Common myeloid progenitor, CD34-positive (primary cell): ENCODE measurements around the gene C2CD3.

ENCODE experiments used
- CTCF ChIA-PET: fragments of 350-600 bp; sonication (Branson Sonifier 250); formaldehyde crosslinking; loops from one replicate; lab custom pipeline; 2021; ENCODE audit warnings: antibody characterized with exemption; lab: Charles Lee
- POLR2A ChIA-PET: fragments of 350-600 bp; sonication (Branson Sonifier 250); formaldehyde crosslinking; loops from one replicate; lab custom pipeline; 2021; ENCODE audit warnings: antibody characterized with exemption; lab: Charles Lee
- DNase-seq, 3 donors: peaks; one replicate each; pipeline versions ENCODE4 v3.0.0 to v3.0.0-alpha.2; 2013
- H3K27ac ChIP-seq, 2 experiments: 1 replicate in 1 of 2; 2 replicates in 1 of 2; pipeline ENCODE4 v1.7.0; 2013; ENCODE audit warnings: inconsistent platforms in 2 of 2, low read length in 2 of 2, mild to moderate bottlenecking in 2 of 2, low read depth in 1 of 2, moderate library complexity in 1 of 2; ENCODE audit not compliant: severe bottlenecking in 2 of 2, insufficient read depth in 1 of 2, poor library complexity in 1 of 2
- H3K27me3 ChIP-seq, 5 experiments: replicated peaks in 2 of 5; 1 replicate in 3 of 5; 2 replicates in 2 of 5; pipeline versions ENCODE4 v1.6.1 to v1.7.0; 2013; ENCODE audit warnings: low read length in 4 of 5, mild to moderate bottlenecking in 2 of 5, moderate library complexity in 2 of 5, inconsistent platforms in 1 of 5; ENCODE audit not compliant: insufficient read depth in 5 of 5, control insufficient read depth in 4 of 5
- H3K36me3 ChIP-seq, 4 experiments: 1 replicate in 2 of 4; 2 replicates in 2 of 4; pipeline versions ENCODE4 v1.6.1 to v1.7.0; 2013; ENCODE audit warnings: low read length in 3 of 4, control low read depth in 1 of 4, mild to moderate bottlenecking in 1 of 4; ENCODE audit not compliant: control insufficient read depth in 4 of 4, insufficient read depth in 4 of 4
- H3K4me1 ChIP-seq, 4 experiments: 1 replicate in 3 of 4; 2 replicates in 1 of 4; pipeline versions ENCODE4 v1.6.1 to v1.7.1; 2013; ENCODE audit warnings: low read length in 3 of 4, mild to moderate bottlenecking in 3 of 4, control low read depth in 1 of 4, inconsistent platforms in 1 of 4, moderate library complexity in 1 of 4; ENCODE audit not compliant: control insufficient read depth in 4 of 4, insufficient read depth in 4 of 4; ENCODE audit errors: control extremely low read depth in 1 of 4
- H3K4me3 ChIP-seq, 7 experiments: 1 replicate in 4 of 7; 2 replicates in 3 of 7; pipeline versions ENCODE4 v1.5.1 to v1.7.0; 2013; ENCODE audit warnings: mild to moderate bottlenecking in 7 of 7, low read length in 6 of 7, moderate library complexity in 6 of 7, inconsistent platforms in 2 of 7, low read depth in 2 of 7, control low read depth in 1 of 7; ENCODE audit not compliant: insufficient read depth in 4 of 7, control insufficient read depth in 1 of 7; ENCODE audit errors: extremely low read depth in 1 of 7
- H3K9me3 ChIP-seq, 5 experiments: 1 replicate in 4 of 5; 2 replicates in 1 of 5; pipeline versions ENCODE4 v1.6.1 to v1.7.1; 2013; ENCODE audit warnings: low read length in 4 of 5, mild to moderate bottlenecking in 2 of 5, inconsistent platforms in 1 of 5, low read depth in 1 of 5, moderate library complexity in 1 of 5; ENCODE audit not compliant: control insufficient read depth in 4 of 5, insufficient read depth in 2 of 5; ENCODE audit errors: control extremely low read depth in 1 of 5
- WGBS: methylation state at CpG from one replicate; pipeline ENCODE4 v1.1.5; 2013; ENCODE audit not compliant: insufficient coverage; 5-methylcytosine and 5-hydroxymethylcytosine counted together

C2CD3 gene

DNA sequence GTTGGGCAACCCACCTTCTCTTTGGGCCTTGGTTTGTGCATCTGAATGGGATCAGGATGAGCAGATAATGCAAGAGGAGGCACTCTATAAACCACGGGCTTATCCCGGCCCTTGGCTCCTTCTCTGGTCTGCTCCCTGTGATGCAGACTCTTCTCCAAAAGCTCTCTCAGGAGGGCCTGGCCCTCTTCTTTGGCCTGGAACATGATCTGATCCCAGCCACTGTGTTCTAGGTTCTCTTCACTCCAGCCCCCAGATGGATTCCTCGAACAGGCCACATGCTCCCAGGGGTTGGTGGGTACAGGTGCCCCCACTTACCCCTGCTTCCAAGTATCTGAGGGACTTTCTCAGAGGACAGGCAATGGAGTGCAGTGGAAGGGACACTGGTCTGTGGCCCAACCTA lies 153.2 kb downstream of the C2CD3 start:
- H3K4me1 ChIP-seq: peaks cover 4 to 63% (median 55%) of the 10 kb centered on the region in 4 experiments
- ChIA-PET CTCF (interaction anchor here (1.3 to 2.6 kb wide), 3 partner anchors 17 to 53 kb away, joined by 4 to 10 read pairs (median 6); no protein-coding TSS in a partner anchor), POLR2A (interaction anchor here (1.0 kb wide), 1 partner anchor 10 kb away, joined by 3 read pairs; no protein-coding TSS in a partner anchor)
- H3K27ac ChIP-seq: no peak overlapping the region
- H3K9me3 ChIP-seq: no peaks in the 10 kb centered on the region
- 93% methylated on average over 3 of the region's 3 CpGs for WGBS
- no peak for DNase-seq
- no peaks in the 10 kb centered on the region for H3K27me3 ChIP-seq
- no peak overlapping the region for H3K4me3 ChIP-seq
- peaks cover 2 to 28% (median 11%) of the 10 kb centered on the region in 4 experiments for H3K36me3 ChIP-seq

DNA sequence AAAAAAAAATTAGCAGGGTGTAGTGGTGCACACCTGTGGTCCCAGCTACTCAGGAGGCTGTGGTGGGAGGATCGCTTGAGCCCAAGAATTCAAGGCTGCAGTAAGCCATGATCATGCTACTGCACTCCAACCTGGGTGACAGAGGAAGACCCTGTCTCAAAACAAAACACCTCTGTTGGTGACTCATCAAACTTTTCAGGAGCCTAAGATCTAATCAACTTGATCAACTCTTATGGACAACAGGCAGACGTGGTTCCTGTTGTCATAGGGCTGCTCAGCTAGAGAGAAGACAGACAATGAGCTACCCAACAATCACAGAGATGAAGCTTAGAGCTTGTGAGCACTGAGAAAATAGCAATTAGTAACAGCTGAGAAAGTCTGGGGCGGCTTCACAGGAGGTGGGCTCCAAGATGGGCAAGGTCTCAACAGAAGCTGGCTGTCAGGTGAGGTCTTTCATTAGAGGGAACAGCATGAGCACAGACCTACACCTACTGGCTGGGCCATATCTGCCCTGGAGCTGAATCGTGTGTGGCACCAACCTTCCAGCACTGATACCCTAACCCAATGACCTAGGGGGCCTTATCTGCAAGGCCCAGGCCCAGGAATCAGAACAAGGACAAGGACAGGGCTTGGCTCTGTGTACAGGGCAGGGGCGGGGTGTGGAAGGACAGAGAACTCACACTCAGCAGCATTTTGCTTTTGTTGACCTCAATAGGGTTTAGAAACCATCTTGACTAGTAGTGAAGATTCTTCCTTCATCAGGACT lies 154.7 kb downstream of the C2CD3 start:
- POLR2A ChIA-PET: no interaction called here
- Histone ChIP-seq H3K4me3 (no peak overlapping the region), H3K4me1 (peaks cover 7 to 73% (median 63%) of the 10 kb centered on the region in 4 experiments), H3K9me3 (no peaks in the 10 kb centered on the region), H3K36me3 (peaks cover 2 to 26% (median 10%) of the 10 kb centered on the region in 4 experiments), H3K27ac (no peak overlapping the region), H3K27me3 (no peaks in the 10 kb centered on the region)
- DNase-seq: peak in 2 of 3 donors; percentile 22 to 41
- WGBS: 97% methylated on average over 5 of the region's 5 CpGs
- CTCF ChIA-PET: interaction anchor here (0.8 to 1.6 kb wide), 8 partner anchors 11 to 56 kb away, joined by 3 to 5 read pairs (median 3); partner anchors contain the start of gene UCP2

DNA sequence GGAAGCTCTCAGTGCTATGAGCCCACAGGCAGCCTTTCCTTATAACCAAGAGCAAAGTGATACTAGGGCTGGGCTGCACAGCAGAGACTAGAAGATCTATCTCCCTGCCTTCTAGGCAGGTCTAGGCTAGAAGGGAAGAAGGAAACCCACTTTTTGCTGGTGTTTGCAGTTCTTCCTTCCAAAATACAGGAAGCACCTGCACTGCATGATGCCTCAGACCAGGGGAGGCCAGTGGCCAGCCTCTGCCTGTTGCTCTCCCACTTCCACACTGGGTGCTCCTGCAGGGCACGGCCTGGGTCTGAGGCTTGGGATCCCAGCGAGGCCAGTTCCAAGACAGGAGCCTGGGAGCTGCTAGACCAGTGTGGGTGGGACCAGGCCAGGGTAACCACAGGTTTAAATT lies 155.9 kb downstream of the C2CD3 start:
- ChIA-PET CTCF (interaction anchor here (1.1 to 2.1 kb wide), 9 partner anchors 12 to 54 kb away, joined by 3 to 6 read pairs (median 4); partner anchors contain the start of gene UCP2), POLR2A (interaction anchor here (1.3 kb wide), 1 partner anchor 20 kb away, joined by 4 read pairs; no protein-coding TSS in a partner anchor)
- no peak overlapping the region for H3K27ac ChIP-seq
- peak; percentile 34 to 77 (median 65) for DNase-seq
- no peaks in the 10 kb centered on the region for H3K27me3 ChIP-seq
- no peak overlapping the region for H3K4me3 ChIP-seq
- WGBS: 29% methylated on average over 2 of the region's 2 CpGs
- peaks cover 7 to 73% (median 63%) of the 10 kb centered on the region in 4 experiments for H3K4me1 ChIP-seq
- H3K36me3 ChIP-seq: peaks cover 2 to 29% (median 10%) of the 10 kb centered on the region in 4 experiments
- H3K9me3 ChIP-seq: no peaks in the 10 kb centered on the region

DNA sequence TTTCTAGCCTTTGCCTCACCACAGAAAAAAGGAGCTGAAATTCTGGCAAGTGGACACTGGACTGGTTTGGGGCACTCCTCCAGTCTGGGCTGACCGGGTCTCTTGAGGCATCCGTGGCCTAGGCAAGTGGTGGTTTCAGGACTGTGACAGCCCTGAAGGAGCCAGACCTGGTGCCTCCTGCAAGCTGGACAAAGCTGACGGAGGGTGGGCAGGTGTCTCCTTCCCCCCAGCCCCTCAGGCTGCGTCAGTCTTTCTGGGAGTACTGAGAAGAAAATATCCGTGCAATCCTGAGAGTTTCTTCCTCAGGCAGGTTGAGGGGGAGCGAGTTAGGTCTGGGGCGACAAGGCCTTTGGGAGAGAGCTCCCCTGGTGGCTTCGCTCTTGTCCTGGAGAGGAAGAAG lies 157.7 kb downstream of the C2CD3 start:
- H3K9me3 ChIP-seq: no peaks in the 10 kb centered on the region
- DNase-seq: no peak
- ChIA-PET POLR2A (interaction anchor here (0.6 kb wide), 1 partner anchor 149 kb away, joined by 3 read pairs; no protein-coding TSS in a partner anchor), CTCF (interaction anchor here (1.0 to 2.1 kb wide), 3 partner anchors 8 to 34 kb away, joined by 3 to 6 read pairs (median 3); no protein-coding TSS in a partner anchor)
- WGBS: 100% methylated on average over 8 of the region's 8 CpGs
- H3K4me1 ChIP-seq: peaks cover 7 to 60% (median 48%) of the 10 kb centered on the region in 4 experiments
- no peaks in the 10 kb centered on the region for H3K27me3 ChIP-seq
- H3K36me3 ChIP-seq: peaks cover 2 to 29% (median 10%) of the 10 kb centered on the region in 4 experiments
- no peak overlapping the region for H3K27ac ChIP-seq
- no peak overlapping the region for H3K4me3 ChIP-seq

DNA sequence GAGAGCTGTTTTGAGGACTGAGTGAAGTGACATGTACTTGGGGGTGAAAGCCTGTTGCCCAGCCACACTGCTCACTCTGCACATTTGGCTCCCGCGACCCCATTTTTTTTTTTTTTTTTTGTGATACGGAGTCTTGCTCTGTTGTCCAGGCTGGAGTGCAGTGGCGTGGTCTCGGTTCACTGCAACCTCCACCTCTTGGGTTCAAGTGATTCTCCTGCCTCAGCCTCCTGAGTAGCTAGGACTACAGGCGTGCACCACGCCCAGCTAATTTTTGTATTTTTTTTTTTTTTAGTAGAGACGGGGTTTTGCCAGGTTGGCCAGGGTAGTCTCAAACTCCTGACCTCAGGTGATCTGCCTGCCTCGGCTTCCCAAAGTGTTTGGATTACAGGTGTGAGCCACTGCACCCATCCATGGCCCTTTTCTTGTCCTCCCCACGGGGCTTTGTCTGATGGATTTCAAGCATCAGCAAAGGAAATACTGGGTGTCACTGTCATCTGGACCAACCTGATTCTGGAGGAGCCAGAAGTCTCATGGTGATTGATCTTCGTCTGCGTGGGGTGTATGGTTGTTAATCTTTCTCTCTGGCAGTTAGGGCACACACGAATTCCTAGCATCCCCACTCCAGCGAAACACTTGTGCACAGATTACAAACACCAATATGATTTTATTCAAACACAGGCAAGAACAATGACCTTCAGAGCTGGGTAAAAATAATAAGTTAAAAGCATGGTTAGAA lies 158.6 kb downstream of the C2CD3 start:
- WGBS: 97% methylated on average over 7 of the region's 14 CpGs
- POLR2A ChIA-PET: interaction anchor here (0.6 to 1.7 kb wide), 2 partner anchors 30 to 40 kb away, joined by 3 to 6 read pairs; partner anchors contain the start of gene UCP2
- peak overlapping the region in 1 of 2 experiments; percentile 69 for H3K27ac ChIP-seq

DNA sequence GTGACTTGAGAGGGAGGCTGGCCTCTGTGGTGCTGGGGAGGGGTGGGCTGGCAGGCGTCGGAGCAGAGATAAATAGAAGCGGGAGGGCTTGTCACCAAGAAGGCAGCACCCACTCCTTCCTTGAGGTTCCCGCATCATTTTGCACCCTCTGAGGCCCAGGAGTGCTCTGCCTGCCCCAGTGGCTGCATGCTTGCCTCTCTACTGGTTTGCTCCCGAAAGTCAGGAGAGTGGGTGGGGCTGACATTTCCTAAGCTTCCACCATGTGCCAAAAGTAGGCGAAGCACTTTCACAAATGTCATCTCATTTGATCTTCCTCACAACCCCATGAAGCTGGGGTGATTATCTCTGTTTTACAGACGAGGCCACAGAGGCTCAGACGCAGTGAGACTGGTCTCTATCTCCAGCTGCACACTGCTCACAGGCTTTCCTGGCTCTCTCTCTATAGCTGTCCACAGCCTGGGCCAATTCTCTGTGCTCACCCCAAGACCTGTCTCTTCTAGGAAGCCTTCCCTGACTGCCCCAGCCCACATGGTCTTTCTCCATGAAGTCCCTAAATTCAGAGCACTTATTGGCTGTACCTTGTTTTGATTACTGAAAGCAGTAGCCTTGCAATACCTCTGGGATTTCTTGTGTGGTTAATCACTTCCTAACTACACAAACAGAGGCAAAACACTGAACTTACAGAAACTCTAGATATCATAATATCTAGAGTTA lies 159.3 kb downstream of the C2CD3 start:
- POLR2A ChIA-PET: interaction anchor here (0.6 to 1.7 kb wide), 3 partner anchors 29 to 41 kb away, joined by 3 to 6 read pairs (median 3); partner anchors contain the start of gene UCP2

More for the DNA sequence above, 158.6 kb downstream of the C2CD3 start:
- Histone ChIP-seq H3K27me3 (no peaks in the 10 kb centered on the region), H3K9me3 (no peaks in the 10 kb centered on the region), H3K4me1 (peaks cover 7 to 56% (median 47%) of the 10 kb centered on the region in 4 experiments), H3K4me3 (peak overlapping the region in 1 of 7 experiments; percentile 2), H3K36me3 (peaks cover 0 to 21% (median 10%) of the 10 kb centered on the region in 4 experiments)
- CTCF ChIA-PET: interaction anchor here (1.8 kb wide), 1 partner anchor 33 kb away, joined by 3 read pairs; no protein-coding TSS in a partner anchor
- DNase-seq: no peak

More for the DNA sequence above, 159.3 kb downstream of the C2CD3 start:
- Histone ChIP-seq H3K9me3 (no peaks in the 10 kb centered on the region), H3K27ac (peak overlapping the region in 1 of 2 experiments; percentile 69), H3K4me3 (peak overlapping the region in 2 of 7 experiments; percentile 2 to 16), H3K4me1 (peaks cover 7 to 56% (median 47%) of the 10 kb centered on the region in 4 experiments), H3K36me3 (peaks cover 0 to 13% (median 7%) of the 10 kb centered on the region in 4 experiments), H3K27me3 (no peaks in the 10 kb centered on the region)
- CTCF ChIA-PET: interaction anchor here (1.8 kb wide), 1 partner anchor 33 kb away, joined by 3 read pairs; no protein-coding TSS in a partner anchor
- WGBS: 73% methylated on average over 6 of the region's 8 CpGs
- peak; percentile 78 to 93 (median 88) for DNase-seq
